NT2/D1 (cell line): Measurements from ENCODE around the gene BCO2.

ENCODE experiments used
- DNase-seq: peaks from one replicate; pipeline ENCODE4 v3.0.0-alpha.2; 2011; ENCODE audit warnings: low read depth, low spot score
- H3K27me3 ChIP-seq: 2 replicates; pipeline ENCODE4 v1.6.0; 2011; ENCODE audit warnings: mild to moderate bottlenecking; ENCODE audit not compliant: insufficient read length, insufficient read depth
- H3K36me3 ChIP-seq: 2 replicates; pipeline ENCODE4 v1.6.1; 2011; ENCODE audit warnings: mild to moderate bottlenecking, low read length, mixed read lengths; ENCODE audit not compliant: insufficient read depth, insufficient read length
- H3K4me1 ChIP-seq: 2 replicates; pipeline ENCODE4 v1.5.1; 2011; ENCODE audit not compliant: insufficient read depth, insufficient read length
- H3K4me3 ChIP-seq: 2 replicates; pipeline ENCODE4 v1.5.1; 2011; ENCODE audit warnings: low read depth; ENCODE audit not compliant: insufficient read length
- H3K9ac ChIP-seq: 2 replicates; pipeline ENCODE4 v1.6.0; 2011; ENCODE audit warnings: low read depth; ENCODE audit not compliant: insufficient read length
- H3K9me3 ChIP-seq: 2 replicates; pipeline ENCODE4 v1.5.1; 2011; ENCODE audit warnings: mild to moderate bottlenecking, low read length; ENCODE audit not compliant: insufficient read depth
- SUZ12 ChIP-seq: IDR thresholded peaks from 2 replicates; pipeline ENCODE4 v1.6.1; 2011; ENCODE audit not compliant: insufficient read length, insufficient read depth; ENCODE audit errors: extremely low read depth
- YY1 ChIP-seq: IDR thresholded peaks from 2 replicates; pipeline ENCODE4 v1.6.1; 2011; ENCODE audit not compliant: insufficient read length, insufficient read depth
- ZNF274 ChIP-seq: IDR thresholded peaks from 2 replicates; pipeline ENCODE4 v1.6.1; 2011; ENCODE audit warnings: mild to moderate bottlenecking, low read depth, low read length

The BCO2 gene

GRCh38 chr11:112235750-112236390, 60.6 kb downstream of the BCO2 start:
- H3K4me1 ChIP-seq: no peaks in the 10 kb centered on the region
- no peak overlapping the region for H3K4me3 ChIP-seq
- H3K36me3 ChIP-seq: peaks cover 57% of the 10 kb centered on the region
- no peak for DNase-seq
- no peaks in the 10 kb centered on the region for H3K27me3 ChIP-seq
- TF ChIP-seq SUZ12 (no peak), ZNF274 (no peak), YY1 (no peak)
- H3K9me3 ChIP-seq: no peaks in the 10 kb centered on the region
- no peak overlapping the region for H3K9ac ChIP-seq

GRCh38 chr11:112237451-112237850, 62.1 kb downstream of the BCO2 start:
- TF ChIP-seq SUZ12 (no peak), ZNF274 (no peak), YY1 (no peak)
- no peaks in the 10 kb centered on the region for H3K4me1 ChIP-seq
- H3K9me3 ChIP-seq: no peaks in the 10 kb centered on the region
- DNase-seq: no peak
- no peak overlapping the region for H3K4me3 ChIP-seq
- H3K27me3 ChIP-seq: no peaks in the 10 kb centered on the region
- H3K9ac ChIP-seq: no peak overlapping the region
- H3K36me3 ChIP-seq: peaks cover 48% of the 10 kb centered on the region

- Histone ChIP-seq H3K9ac (no peak overlapping the region), H3K9me3 (no peaks in the 10 kb centered on the region), H3K4me1 (no peaks in the 10 kb centered on the region), H3K4me3 (no peak overlapping the region), H3K27me3 (no peaks in the 10 kb centered on the region), H3K36me3 (peaks cover 42% of the 10 kb centered on the region)
- TF ChIP-seq YY1 (no peak), ZNF274 (no peak), SUZ12 (no peak)
- no peak for DNase-seq
These were observed 62.7 kb downstream of the BCO2 start for GRCh38 chr11:112238041-112238440.

GRCh38 chr11:112241486-112241885, 66.2 kb downstream of the BCO2 start:
- H3K27me3 ChIP-seq: no peaks in the 10 kb centered on the region
- DNase-seq: no peak
- H3K36me3 ChIP-seq: peaks cover 18% of the 10 kb centered on the region
- TF ChIP-seq ZNF274 (no peak), YY1 (no peak), SUZ12 (no peak)
- H3K4me3 ChIP-seq: no peak overlapping the region
- no peaks in the 10 kb centered on the region for H3K4me1 ChIP-seq
- H3K9ac ChIP-seq: no peak overlapping the region
- H3K9me3 ChIP-seq: no peaks in the 10 kb centered on the region

GRCh38 chr11:112247201-112247600, 71.9 kb downstream of the BCO2 start:
- Histone ChIP-seq H3K4me1 (no peaks in the 10 kb centered on the region), H3K27me3 (no peaks in the 10 kb centered on the region), H3K9me3 (no peaks in the 10 kb centered on the region), H3K36me3 (no peaks in the 10 kb centered on the region), H3K4me3 (no peak overlapping the region), H3K9ac (no peak overlapping the region)
- no peak for DNase-seq
- TF ChIP-seq SUZ12 (no peak), ZNF274 (no peak), YY1 (no peak)

GRCh38 chr11:112248201-112248600, 72.9 kb downstream of the BCO2 start:
- Histone ChIP-seq H3K36me3 (no peaks in the 10 kb centered on the region), H3K4me1 (no peaks in the 10 kb centered on the region), H3K4me3 (no peak overlapping the region), H3K9ac (no peak overlapping the region), H3K27me3 (no peaks in the 10 kb centered on the region), H3K9me3 (no peaks in the 10 kb centered on the region)
- DNase-seq: no peak
- TF ChIP-seq ZNF274 (no peak), YY1 (no peak), SUZ12 (no peak)

- Histone ChIP-seq H3K4me3 (no peak overlapping the region), H3K27me3 (no peaks in the 10 kb centered on the region), H3K4me1 (peaks cover 2% of the 10 kb centered on the region), H3K9me3 (no peaks in the 10 kb centered on the region), H3K9ac (no peak overlapping the region), H3K36me3 (no peaks in the 10 kb centered on the region)
- DNase-seq: no peak
- TF ChIP-seq SUZ12: no peak
- TF ChIP-seq ZNF274: no peak
- no peak for TF ChIP-seq YY1
These were observed 74.7 kb downstream of the BCO2 start for GRCh38 chr11:112249871-112250610.
